ENCODE results near the gene WBP1.
"Not testable (repeated sequence)": the region's sequence is repeated elsewhere in the genome, so short reads cannot be mapped to it uniquely, and the experiment has no call there.

The WBP1 gene

GRCh38 chr2:74420443-74421103, 37.7 kb upstream of the WBP1 start:
- not testable (repeated sequence) for H4K8ac ChIP-seq (ENCODE audit: low read depth, low read length); H4K5ac ChIP-seq (ENCODE audit: low read length); DNase-seq; H3K4me2 ChIP-seq (ENCODE audit: low read length); H2BK120ac ChIP-seq (ENCODE audit: low read depth, low read length); H3K18ac ChIP-seq (ENCODE audit: low read length); H3K79me2 ChIP-seq (ENCODE audit: control insufficient read depth, insufficient read depth, low read length); H3K27me3 ChIP-seq (ENCODE audit: insufficient read depth, low read length, poor library complexity); H3K4me3 ChIP-seq (ENCODE audit: low read length); H3K79me1 ChIP-seq (ENCODE audit: low read length); H3K23ac ChIP-seq (ENCODE audit: low read length); H3K27ac ChIP-seq (ENCODE audit: low read depth, low read length); H2AK5ac ChIP-seq (ENCODE audit: low read length); H3K4ac ChIP-seq (ENCODE audit: low read depth, low read length); H3K9ac ChIP-seq (ENCODE audit: low read length); H2BK5ac ChIP-seq (ENCODE audit: low read length); H3K56ac ChIP-seq (ENCODE audit: low read length); H3K4me1 ChIP-seq (ENCODE audit: control insufficient read depth, low read depth, low read length); H3K36me3 ChIP-seq (ENCODE audit: control insufficient read depth, insufficient read depth, low read length); H2BK15ac ChIP-seq (replicated peaks; ENCODE audit: low read depth)
- no CpG with 5 or more reads among the region's 19 CpGs for WGBS (ENCODE audit: extremely low coverage, insufficient coverage, low lambda C conversion rate)

GRCh38 chr2:74421221-74421870, 36.9 kb upstream of the WBP1 start, which contains the start of the genes C2orf81 and WDR54:
TSS of gene C2orf81 (minus strand) at chr2:74421619. CDS start at chr2:74421560, 59 bp downstream.
TSS of gene WDR54 (plus strand) at chr2:74421730. CDS start at chr2:74422154, 424 bp downstream.
- peak; percentile 94 for DNase-seq
- Histone ChIP-seq H2BK15ac (replicated peaks; ENCODE audit: low read depth) (no peak within 1 kb of the TSS), H3K18ac (ENCODE audit: low read length) (no peak within 1 kb of the TSS), H3K27me3 (ENCODE audit: insufficient read depth, low read length, poor library complexity) (no peaks in the 10 kb centered on the region), H3K4me2 (ENCODE audit: low read length) (peak within 1 kb of the TSS; percentile 85), H3K36me3 (ENCODE audit: control insufficient read depth, insufficient read depth, low read length) (peaks cover 3% of the 10 kb centered on the region), H3K27ac (ENCODE audit: low read depth, low read length) (no peak within 1 kb of the TSS), H2BK120ac (ENCODE audit: low read depth, low read length) (no peak within 1 kb of the TSS), H3K56ac (ENCODE audit: low read length) (peak within 1 kb of the TSS; percentile 66), H3K9ac (ENCODE audit: low read length) (peak within 1 kb of the TSS; percentile 58), H4K5ac (ENCODE audit: low read length) (no peak within 1 kb of the TSS), H3K4me3 (ENCODE audit: low read length) (peak within 1 kb of the TSS; percentile 69), H3K79me1 (ENCODE audit: low read length) (no peaks in the 10 kb centered on the region), H3K23ac (ENCODE audit: low read length) (no peak within 1 kb of the TSS), H3K4me1 (ENCODE audit: control insufficient read depth, low read depth, low read length) (peaks cover 4% of the 10 kb centered on the region), H2BK5ac (ENCODE audit: low read length) (no peak within 1 kb of the TSS), H3K79me2 (ENCODE audit: control insufficient read depth, insufficient read depth, low read length) (no peaks in the 10 kb centered on the region), H2AK5ac (ENCODE audit: low read length) (no peak within 1 kb of the TSS), H4K8ac (ENCODE audit: low read depth, low read length) (no peak within 1 kb of the TSS), H3K4ac (ENCODE audit: low read depth, low read length) (no peak within 1 kb of the TSS)
- no CpG with 5 or more reads among the region's 57 CpGs for whole genome bisulfite sequencing (ENCODE audit: extremely low coverage, insufficient coverage, low lambda C conversion rate)

GRCh38 chr2:74423231-74424095, 34.8 kb upstream of the WBP1 start:
- Histone ChIP-seq H3K56ac (ENCODE audit: low read length) (no peak overlapping the region), H3K23ac (ENCODE audit: low read length) (no peak overlapping the region), H2BK5ac (ENCODE audit: low read length) (no peak overlapping the region), H4K8ac (ENCODE audit: low read depth, low read length) (no peak overlapping the region), H3K79me1 (ENCODE audit: low read length) (no peaks in the 10 kb centered on the region), H3K4me1 (ENCODE audit: control insufficient read depth, low read depth, low read length) (peaks cover 13% of the 10 kb centered on the region), H3K79me2 (ENCODE audit: control insufficient read depth, insufficient read depth, low read length) (no peaks in the 10 kb centered on the region), H3K4me2 (ENCODE audit: low read length) (no peak overlapping the region), H3K36me3 (ENCODE audit: control insufficient read depth, insufficient read depth, low read length) (peaks cover 5% of the 10 kb centered on the region), H3K18ac (ENCODE audit: low read length) (no peak overlapping the region), H3K4ac (ENCODE audit: low read depth, low read length) (no peak overlapping the region), H3K9ac (ENCODE audit: low read length) (no peak overlapping the region), H2AK5ac (ENCODE audit: low read length) (no peak overlapping the region), H3K4me3 (ENCODE audit: low read length) (no peak overlapping the region), H3K27ac (ENCODE audit: low read depth, low read length) (no peak overlapping the region), H2BK120ac (ENCODE audit: low read depth, low read length) (no peak overlapping the region), H4K5ac (ENCODE audit: low read length) (no peak overlapping the region), H2BK15ac (replicated peaks; ENCODE audit: low read depth) (no peak overlapping the region), H3K27me3 (ENCODE audit: insufficient read depth, low read length, poor library complexity) (no peaks in the 10 kb centered on the region)
- no CpG with 5 or more reads among the region's 9 CpGs for WGBS (ENCODE audit: extremely low coverage, insufficient coverage, low lambda C conversion rate)
- DNase-seq: no peak

GRCh38 chr2:74424139-74424992, 33.9 kb upstream of the WBP1 start:
- H4K5ac ChIP-seq (ENCODE audit: low read length): no peak overlapping the region
- H3K56ac ChIP-seq (ENCODE audit: low read length): no peak overlapping the region
- WGBS (ENCODE audit: extremely low coverage, insufficient coverage, low lambda C conversion rate): no CpG with 5 or more reads among the region's 5 CpGs
- H3K79me2 ChIP-seq (ENCODE audit: control insufficient read depth, insufficient read depth, low read length): no peaks in the 10 kb centered on the region
- peaks cover 13% of the 10 kb centered on the region for H3K4me1 ChIP-seq (ENCODE audit: control insufficient read depth, low read depth, low read length)
- DNase-seq: peak; percentile 64
- no peak overlapping the region for H3K4me2 ChIP-seq (ENCODE audit: low read length)
- no peak overlapping the region for H2BK15ac ChIP-seq (replicated peaks; ENCODE audit: low read depth)
- H3K27me3 ChIP-seq (ENCODE audit: insufficient read depth, low read length, poor library complexity): no peaks in the 10 kb centered on the region
- no peak overlapping the region for H3K27ac ChIP-seq (ENCODE audit: low read depth, low read length)
- peaks cover 7% of the 10 kb centered on the region for H3K36me3 ChIP-seq (ENCODE audit: control insufficient read depth, insufficient read depth, low read length)
- no peak overlapping the region for H3K4ac ChIP-seq (ENCODE audit: low read depth, low read length)
- H3K18ac ChIP-seq (ENCODE audit: low read length): no peak overlapping the region
- H3K79me1 ChIP-seq (ENCODE audit: low read length): no peaks in the 10 kb centered on the region
- no peak overlapping the region for H3K9ac ChIP-seq (ENCODE audit: low read length)
- no peak overlapping the region for H4K8ac ChIP-seq (ENCODE audit: low read depth, low read length)
- no peak overlapping the region for H3K4me3 ChIP-seq (ENCODE audit: low read length)
- no peak overlapping the region for H3K23ac ChIP-seq (ENCODE audit: low read length)
- no peak overlapping the region for H2BK5ac ChIP-seq (ENCODE audit: low read length)
- no peak overlapping the region for H2BK120ac ChIP-seq (ENCODE audit: low read depth, low read length)
- no peak overlapping the region for H2AK5ac ChIP-seq (ENCODE audit: low read length)

GRCh38 chr2:74424995-74425406, 33.2 kb upstream of the WBP1 start:
- Histone ChIP-seq H3K79me1 (ENCODE audit: low read length) (no peaks in the 10 kb centered on the region), H3K4ac (ENCODE audit: low read depth, low read length) (no peak overlapping the region), H3K56ac (ENCODE audit: low read length) (no peak overlapping the region), H3K27ac (ENCODE audit: low read depth, low read length) (no peak overlapping the region), H4K5ac (ENCODE audit: low read length) (no peak overlapping the region), H3K79me2 (ENCODE audit: control insufficient read depth, insufficient read depth, low read length) (no peaks in the 10 kb centered on the region), H3K27me3 (ENCODE audit: insufficient read depth, low read length, poor library complexity) (no peaks in the 10 kb centered on the region), H4K8ac (ENCODE audit: low read depth, low read length) (no peak overlapping the region), H3K4me1 (ENCODE audit: control insufficient read depth, low read depth, low read length) (peaks cover 13% of the 10 kb centered on the region), H3K4me2 (ENCODE audit: low read length) (no peak overlapping the region), H3K4me3 (ENCODE audit: low read length) (no peak overlapping the region), H3K36me3 (ENCODE audit: control insufficient read depth, insufficient read depth, low read length) (peaks cover 7% of the 10 kb centered on the region), H2BK5ac (ENCODE audit: low read length) (no peak overlapping the region), H2AK5ac (ENCODE audit: low read length) (no peak overlapping the region), H3K18ac (ENCODE audit: low read length) (no peak overlapping the region), H2BK15ac (replicated peaks; ENCODE audit: low read depth) (no peak overlapping the region), H3K23ac (ENCODE audit: low read length) (no peak overlapping the region), H3K9ac (ENCODE audit: low read length) (no peak overlapping the region), H2BK120ac (ENCODE audit: low read depth, low read length) (no peak overlapping the region)
- no peak for DNase-seq
- no CpG with 5 or more reads among the region's 5 CpGs for WGBS (ENCODE audit: extremely low coverage, insufficient coverage, low lambda C conversion rate)
